IMR-90 (cell line): Measurements from ENCODE around the gene CACNB2. TPM values are rescaled to one million over a fixed set of nuclear protein-coding genes. Genes with fewer than 3 reads are reported as not detected.

Experiments used
- ATAC-seq: fragments of 200-7000 bp; cut with Tn5 transposase; 2 replicates; pipeline ENCODE4 v1.9.1; 2020; ENCODE audit warnings: low read depth, mild to moderate bottlenecking, moderate library complexity
- BruUV-seq: library from RNA; stranded (reverse); fragments of 400-500 nt; replicated peaks from 2 replicates; lab custom pipeline; 2021; lab: Mats Ljungman, UMichigan
- CTCF ChIA-PET: fragments of 300-600 bp; formaldehyde crosslinking; extraction: SDS; loops from one replicate; lab custom pipeline; 2021; ENCODE audit warnings: antibody characterized with exemption; lab: Yijun Ruan, JAX
- POLR2A ChIA-PET: fragments of 300-600 bp; sonication (Branson Sonifier 250); formaldehyde crosslinking; loops from one replicate; lab custom pipeline; 2022; ENCODE audit warnings: antibody characterized with exemption; ENCODE audit not compliant: unreplicated experiment; lab: Charles Lee
- DNase-seq: peaks from one replicate; pipeline ENCODE4 v3.0.0; 2013
- H2AFZ ChIP-seq: replicated peaks from 2 replicates; pipeline ENCODE3; 2013; ENCODE audit warnings: low read length, mild to moderate bottlenecking; ENCODE audit not compliant: poor library complexity
- H2AK5ac ChIP-seq: 2 replicates; pipeline ENCODE4 v1.6.1; 2013; ENCODE audit warnings: low read depth, low read length, inconsistent platforms
- H2AK9ac ChIP-seq: replicated peaks from 2 replicates; pipeline ENCODE3; 2013; ENCODE audit warnings: mild to moderate bottlenecking, low read depth, low read length, moderate library complexity; ENCODE audit not compliant: poor library complexity
- H2BK120ac ChIP-seq: 2 replicates; pipeline ENCODE4 v1.6.1; 2013; ENCODE audit warnings: low read depth, low read length, inconsistent platforms
- H2BK15ac ChIP-seq: 3 replicates; pipeline ENCODE4 v1.6.1; 2013; ENCODE audit warnings: low read depth, low read length, inconsistent platforms
- H2BK20ac ChIP-seq: 2 replicates; pipeline ENCODE4 v1.6.1; 2013; ENCODE audit warnings: low read depth, mild to moderate bottlenecking, inconsistent platforms, low read length, moderate library complexity
- H2BK5ac ChIP-seq: 2 replicates; pipeline ENCODE4 v1.6.1; 2013; ENCODE audit warnings: mild to moderate bottlenecking, low read depth, low read length, inconsistent platforms; ENCODE audit not compliant: poor library complexity, severe bottlenecking
- H3K14ac ChIP-seq: replicated peaks from 2 replicates; pipeline ENCODE4 v1.6.1; 2013; ENCODE audit warnings: low read depth, low read length, inconsistent platforms
- H3K18ac ChIP-seq: 2 replicates; pipeline ENCODE4 v1.6.1; 2013; ENCODE audit warnings: low read depth, low read length, control low read depth
- H3K23ac ChIP-seq: 2 replicates; pipeline ENCODE4 v1.6.1; 2013; ENCODE audit warnings: low read depth, low read length, inconsistent platforms
- H3K27ac ChIP-seq: 2 replicates; pipeline ENCODE4 v1.5.1; 2013; ENCODE audit warnings: mild to moderate bottlenecking, control low read depth, low read length; ENCODE audit not compliant: insufficient read depth
- H3K27me3 ChIP-seq: 2 replicates; pipeline ENCODE4 v1.6.1; 2013; ENCODE audit warnings: low read length; ENCODE audit not compliant: control insufficient read depth, insufficient read depth
- H3K36me3 ChIP-seq: 2 replicates; pipeline ENCODE4 v1.6.1; 2013; ENCODE audit warnings: low read length, mixed read lengths; ENCODE audit not compliant: control insufficient read depth, insufficient read depth
- H3K4ac ChIP-seq: 2 replicates; pipeline ENCODE4 v1.6.1; 2013; ENCODE audit warnings: low read depth, low read length, inconsistent platforms
- H3K4me1 ChIP-seq: 2 replicates; pipeline ENCODE4 v1.6.1; 2013; ENCODE audit warnings: low read length, mixed read lengths; ENCODE audit not compliant: control insufficient read depth, insufficient read depth
- H3K4me2 ChIP-seq: 2 replicates; pipeline ENCODE4 v1.6.1; 2013; ENCODE audit warnings: low read depth, mild to moderate bottlenecking, control low read depth, low read length, moderate library complexity
- H3K4me3 ChIP-seq: 2 replicates; pipeline ENCODE4 v1.5.1; 2013; ENCODE audit warnings: low read depth, mild to moderate bottlenecking, control low read depth, low read length, moderate library complexity; ENCODE audit not compliant: insufficient read depth
- H3K56ac ChIP-seq: 2 replicates; pipeline ENCODE4 v1.6.1; 2013; ENCODE audit warnings: low read length, inconsistent platforms; ENCODE audit not compliant: insufficient read depth; ENCODE audit errors: extremely low read depth
- H3K79me1 ChIP-seq, 2 experiments: 2 replicates each; pipeline ENCODE4 v1.6.1; 2013; ENCODE audit warnings: low read length in 2 of 2, inconsistent platforms in 1 of 2, low read depth in 1 of 2
- H3K9ac ChIP-seq: 2 replicates; pipeline ENCODE4 v1.6.1; 2013; ENCODE audit warnings: low read depth, low read length, control low read depth
- H3K9me1 ChIP-seq: 2 replicates; pipeline ENCODE4 v1.6.1; 2013; ENCODE audit warnings: low read length, inconsistent platforms; ENCODE audit not compliant: insufficient read depth
- H3K9me3 ChIP-seq: 2 replicates; pipeline ENCODE4 v1.6.1; 2013; ENCODE audit warnings: low read length; ENCODE audit not compliant: control insufficient read depth, insufficient read depth
- H4K20me1 ChIP-seq: 2 replicates; pipeline ENCODE4 v1.6.1; 2013; ENCODE audit warnings: low read length, inconsistent platforms; ENCODE audit not compliant: insufficient read depth
- H4K5ac ChIP-seq: 2 replicates; pipeline ENCODE4 v1.6.1; 2013; ENCODE audit warnings: mild to moderate bottlenecking, low read depth, low read length, control low read depth
- H4K8ac ChIP-seq, 2 experiments: 2 replicates each; pipeline ENCODE4 v1.6.1; 2013; ENCODE audit warnings: low read depth in 2 of 2, low read length in 2 of 2, control low read depth in 1 of 2, inconsistent platforms in 1 of 2
- H4K91ac ChIP-seq: 2 replicates; pipeline ENCODE4 v1.6.1; 2013; ENCODE audit warnings: low read depth, low read length, inconsistent platforms; ENCODE audit not compliant: insufficient read depth
- CEBPB ChIP-seq: IDR thresholded peaks from 2 replicates; pipeline ENCODE4 v1.6.1; 2012; ENCODE audit warnings: low read depth, low read length, improper control_type of control experiment
- CTCF ChIP-seq: conservative IDR thresholded peaks from 2 replicates; pipeline ENCODE4 v1.5.1; 2012; ENCODE audit warnings: mild to moderate bottlenecking, low read depth, low read length, improper control_type of control experiment
- FOS ChIP-seq: fragments of 150-350 bp; IDR thresholded peaks from 2 replicates; pipeline ENCODE4 v1.6.1; 2016; ENCODE audit warnings: low read depth, low read length
- MAZ ChIP-seq: IDR thresholded peaks from 2 replicates; pipeline ENCODE4 v1.6.1; 2012; ENCODE audit warnings: low read depth, mild to moderate bottlenecking, low read length, improper control_type of control experiment, moderate library complexity, borderline replicate concordance
- NFE2L2 ChIP-seq: fragments of 150-350 bp; IDR thresholded peaks from 2 replicates; pipeline ENCODE4 v1.6.1; 2016; ENCODE audit warnings: low read depth, mild to moderate bottlenecking, low read length
- RCOR1 ChIP-seq: IDR thresholded peaks from 2 replicates; pipeline ENCODE4 v1.6.1; 2012; ENCODE audit warnings: mild to moderate bottlenecking, low read length, improper control_type of control experiment; ENCODE audit not compliant: insufficient replicate concordance
- SMC3 ChIP-seq: fragments of 150-350 bp; IDR thresholded peaks from 2 replicates; pipeline ENCODE4 v1.6.1; 2016; ENCODE audit warnings: low read depth, mild to moderate bottlenecking, antibody characterized with exemption, low read length, moderate library complexity
- WGBS, 2 experiments: methylation state at CpG; one replicate each; pipeline versions ENCODE4 v1.1.5 to v1.1.7; 2013; ENCODE audit warnings: missing lambda C conversion rate in 2 of 2; ENCODE audit not compliant: insufficient read length in 1 of 2; ENCODE audit errors: extremely low coverage in 2 of 2; 5-methylcytosine and 5-hydroxymethylcytosine counted together
- dilution Hi-C: fragments of 300-500 bp; cut with HindIII; formaldehyde crosslinking; loops from one replicate; pipeline ENCODE4 v1.14.3; 2018; ENCODE audit warnings: low sequenced_read_pairs; ENCODE audit not compliant: unreplicated experiment
- in situ Hi-C: fragments of 300-500 bp; cut with MboI; formaldehyde crosslinking; loops from 3 replicates; pipeline ENCODE4 v1.14.3; 2019; ENCODE audit warnings: low sequenced_read_pairs, inconsistent platforms, mixed read lengths
- intact Hi-C: fragments of 100-400 bp; cut with micrococcal nuclease; formaldehyde crosslinking; loops from 2 replicates; pipeline ENCODE4 v1.10.0; 2022
- polyA plus RNA-seq, 3 experiments: library from polyadenylated mRNA; depleted of rRNA; stranded (reverse); fragments of >200 nt; gene quantifications; 2 replicates each; pipeline ENCODE4 v1.2.3, GENCODE V29; 2012; ENCODE audit warnings: low replicate concordance in 1 of 3
- total RNA-seq: library from RNA; depleted of rRNA; stranded (reverse); fragments of >200 nt; gene quantifications from 2 replicates; pipeline ENCODE4 v1.2.3, GENCODE V29; 2012

Gene CACNB2
- total and polyA plus RNA-seq, 2 of the 4 experiments (the other 2 are of a cell fraction), result 0.36 TPM

- Histone ChIP-seq H3K4me3 (no peak overlapping the region), H2AK9ac (no peak overlapping the region), H2AFZ (no peak overlapping the region), H4K5ac (no peak overlapping the region), H3K9me3 (no peaks in the 10 kb centered on the region), H3K14ac (no peak overlapping the region), H3K9ac (no peak overlapping the region), H4K20me1 (no peaks in the 10 kb centered on the region), H3K4me1 (no peaks in the 10 kb centered on the region), H4K91ac (no peak overlapping the region), H2BK5ac (no peak overlapping the region), H4K8ac (no peak overlapping the region), H3K79me1 (no peaks in the 10 kb centered on the region), H3K56ac (no peak overlapping the region), H3K27ac (no peak overlapping the region), H2BK15ac (no peak overlapping the region), H3K9me1 (no peaks in the 10 kb centered on the region), H3K27me3 (peaks cover 4% of the 10 kb centered on the region), H3K4ac (no peak overlapping the region), H3K36me3 (no peaks in the 10 kb centered on the region), H2BK120ac (no peak overlapping the region), H3K18ac (no peak overlapping the region), H2BK20ac (no peak overlapping the region), H3K23ac (no peak overlapping the region), H2AK5ac (no peak overlapping the region), H3K4me2 (no peak overlapping the region)
- CTCF ChIA-PET, result interaction anchor here (0.6 to 1.3 kb wide), 2 partner anchors 8 to 323 kb away, joined by 3 to 4 read pairs; no protein-coding TSS in a partner anchor
- intact Hi-C loops, result no loop called here
- no peak for DNase-seq
- in situ Hi-C loops, result loop anchor here (10.0 to 25.0 kb wide), 2 partner anchors 620 to 1388 kb away; no protein-coding TSS in a partner anchor
- dilution Hi-C loops, result no loop called here
- no peak for ATAC-seq
- TF ChIP-seq MAZ, result no peak
- TF ChIP-seq CEBPB, result no peak
- TF ChIP-seq FOS, result no peak
- TF ChIP-seq RCOR1, result no peak
- TF ChIP-seq SMC3, result no peak
- no peak for TF ChIP-seq CTCF
- TF ChIP-seq NFE2L2, result no peak
- BruUV-seq, result no TSS peak
- WGBS, 2 experiments, result 100% methylated on average over 2 of the region's 12 CpGs; no CpG with 5 or more reads in 1 of the 2 experiments
- POLR2A ChIA-PET, result no interaction called here
Observed at GRCh38 chr10:18224626-18225445, 84.6 kb downstream of the CACNB2 start.
